SK-N-SH (cell line): ENCODE results near the gene DGKD. TPM values are rescaled to one million over a fixed set of nuclear protein-coding genes. Genes with fewer than 3 reads are reported as not detected.
A peak's percentile ranks its signal among the peaks of the same experiment; 100 is the strongest.

Experiments used
- CTCF ChIA-PET: fragments of 300-600, 350-600 bp; formaldehyde crosslinking; extraction: SDS; loops from one replicate; lab custom pipeline; 2021; lab: Yijun Ruan, JAX
- POLR2A ChIA-PET: fragments of 350-600 bp; sonication (Branson Sonifier 250); formaldehyde crosslinking; extraction: SDS; loops from one replicate; lab custom pipeline; 2020; ENCODE audit warnings: antibody characterized with exemption, inconsistent platforms; lab: Yijun Ruan, JAX
- DNase-seq: peaks from one replicate; pipeline ENCODE4 v3.0.0; 2012
- H2AFZ ChIP-seq: fragments of 200-600 bp; sonication (generic); 2 replicates; pipeline ENCODE4 v1.8.1; 2016; ENCODE audit warnings: antibody characterized with exemption, mild to moderate bottlenecking, low read depth
- H3F3A ChIP-seq: fragments of 200-600 bp; sonication (generic); replicated peaks from 2 replicates; pipeline ENCODE3; 2016; ENCODE audit warnings: antibody characterized with exemption, mild to moderate bottlenecking; ENCODE audit not compliant: insufficient read depth
- H3K27ac ChIP-seq, 2 experiments: fragments of 200-500 bp in 1 of 2; fragments of 200-600 bp in 1 of 2; sonication (Bioruptor generic) in 1 of 2; sonication (generic), shearing (Covaris generic) in 1 of 2; 2 replicates each; pipeline versions ENCODE4 v1.5.1 to v1.6.1; 2014 to 2016; ENCODE audit warnings: low read depth in 2 of 2, inconsistent platforms in 1 of 2, low read length in 1 of 2, mild to moderate bottlenecking in 1 of 2, mixed read lengths in 1 of 2
- H3K27me3 ChIP-seq: fragments of 200-600 bp; sonication (generic), shearing (Covaris generic); 2 replicates; pipeline ENCODE4 v1.6.1; 2016; ENCODE audit warnings: mixed run types; ENCODE audit not compliant: insufficient read depth
- H3K36me3 ChIP-seq, 2 experiments: fragments of 200-500 bp in 1 of 2; fragments of 200-600 bp in 1 of 2; sonication (Bioruptor generic) in 1 of 2; sonication (generic) in 1 of 2; replicated peaks in 1 of 2; 2 replicates each; pipeline versions ENCODE3 to v1.5.1; 2014 to 2016; ENCODE audit warnings: low read length in 1 of 2, mild to moderate bottlenecking in 1 of 2; ENCODE audit not compliant: insufficient read depth in 2 of 2, control insufficient read depth in 1 of 2
- H3K4me1 ChIP-seq, 2 experiments: fragments of 200-500 bp in 1 of 2; fragments of 200-600 bp in 1 of 2; sonication (Bioruptor generic) in 1 of 2; sonication (generic), shearing (Covaris generic) in 1 of 2; 2 replicates each; pipeline versions ENCODE4 v1.5.1 to v1.6.1; 2014 to 2016; ENCODE audit warnings: low read depth in 1 of 2, low read length in 1 of 2, mixed run types in 1 of 2; ENCODE audit not compliant: insufficient read depth in 2 of 2, control insufficient read depth in 1 of 2
- H3K4me2 ChIP-seq: fragments of 200-600 bp; sonication (generic), shearing (Covaris generic); 2 replicates; pipeline ENCODE4 v1.6.1; 2017; ENCODE audit warnings: mixed run types
- H3K4me3 ChIP-seq, 2 experiments: fragments of 200-500 bp in 1 of 2; fragments of 200-600 bp in 1 of 2; sonication (Bioruptor generic) in 1 of 2; sonication (generic), shearing (Covaris generic) in 1 of 2; 2 replicates each; pipeline versions ENCODE4 v1.5.1 to v1.8.1; 2014 to 2016; ENCODE audit warnings: low read depth in 2 of 2, inconsistent platforms in 1 of 2, low read length in 1 of 2, mild to moderate bottlenecking in 1 of 2, mixed read lengths in 1 of 2, moderate library complexity in 1 of 2
- H3K79me2 ChIP-seq: fragments of 200-600 bp; sonication (generic); 2 replicates; pipeline ENCODE4 v1.8.1; 2017; ENCODE audit warnings: mild to moderate bottlenecking; ENCODE audit not compliant: insufficient read depth
- H3K9ac ChIP-seq: fragments of 200-600 bp; sonication (generic); 2 replicates; pipeline ENCODE4 v1.6.1; 2017; ENCODE audit warnings: mixed run types
- H3K9me2 ChIP-seq: fragments of 200-600 bp; sonication (generic); 2 replicates; pipeline ENCODE4 v1.6.1; 2017; ENCODE audit warnings: mixed run types
- H3K9me3 ChIP-seq: fragments of 200-600 bp; sonication (generic); 2 replicates; pipeline ENCODE4 v1.6.1; 2017; ENCODE audit warnings: mixed run types, mild to moderate bottlenecking, moderate library complexity
- H4K20me1 ChIP-seq: fragments of 200-600 bp; sonication (generic); 2 replicates; pipeline ENCODE4 v1.6.1; 2017; ENCODE audit warnings: mild to moderate bottlenecking, mixed run types; ENCODE audit not compliant: insufficient read depth
- CTCF ChIP-seq: fragments of 200-600 bp; sonication (generic); IDR thresholded peaks from 2 replicates; pipeline ENCODE4 v1.6.1; 2017; ENCODE audit warnings: antibody characterized with exemption, mild to moderate bottlenecking, moderate library complexity
- ELF1 ChIP-seq: IDR thresholded peaks from 2 replicates; pipeline ENCODE4 v1.4.0; 2012
- EP300 ChIP-seq, 2 experiments: IDR thresholded peaks; 2 replicates each; pipeline versions ENCODE4 v1.4.0 to v1.6.1; 2012; ENCODE audit warnings: borderline replicate concordance in 1 of 2, low read depth in 1 of 2, low read length in 1 of 2
- FOXJ3 ChIP-seq: sonication (generic); formaldehyde crosslinking; IDR thresholded peaks from 2 replicates; pipeline ENCODE4 v1.5.1; 2020; ENCODE audit warnings: mild to moderate bottlenecking, missing genetic modification reagents
- FOXM1 ChIP-seq: IDR thresholded peaks from 2 replicates; pipeline ENCODE4 v1.4.0; 2012; ENCODE audit warnings: low read depth, mild to moderate bottlenecking
- GABPA ChIP-seq: IDR thresholded peaks from 2 replicates; pipeline ENCODE4 v1.4.0; 2012; ENCODE audit warnings: low read depth, mild to moderate bottlenecking
- MEF2A ChIP-seq: IDR thresholded peaks from 2 replicates; pipeline ENCODE4 v1.4.0; 2012; ENCODE audit warnings: low read depth, borderline replicate concordance
- NRF1 ChIP-seq: IDR thresholded peaks from 2 replicates; pipeline ENCODE4 v1.6.1; 2012; ENCODE audit warnings: low read depth, mild to moderate bottlenecking, low read length
- PBX3 ChIP-seq: IDR thresholded peaks from 2 replicates; pipeline ENCODE4; 2012
- REST ChIP-seq: IDR thresholded peaks from 2 replicates; pipeline ENCODE4 v1.6.1; 2012; ENCODE audit warnings: mild to moderate bottlenecking, low read depth, low read length, moderate library complexity
- RXRA ChIP-seq: IDR thresholded peaks from 2 replicates; pipeline ENCODE4 v1.4.0; 2012; ENCODE audit warnings: low read depth, mild to moderate bottlenecking, borderline replicate concordance
- SIN3A ChIP-seq: IDR thresholded peaks from 2 replicates; pipeline ENCODE4 v1.6.1; 2012; ENCODE audit warnings: low read depth, mild to moderate bottlenecking, low read length, moderate library complexity, borderline replicate concordance
- SMC3 ChIP-seq: IDR thresholded peaks from 2 replicates; pipeline ENCODE4 v1.6.1; 2012; ENCODE audit warnings: low read depth, low read length, improper control_type of control experiment
- TAF1 ChIP-seq: IDR thresholded peaks from 2 replicates; pipeline ENCODE4 v1.6.1; 2012; ENCODE audit warnings: low read depth, mild to moderate bottlenecking, low read length, moderate library complexity, borderline replicate concordance
- USF1 ChIP-seq: IDR thresholded peaks from 2 replicates; pipeline ENCODE4 v1.4.0; 2012; ENCODE audit warnings: low read depth, borderline replicate concordance
- USF2 ChIP-seq: fragments of 150-350 bp; IDR thresholded peaks from 2 replicates; pipeline ENCODE4 v1.6.1; 2017; ENCODE audit warnings: antibody characterized with exemption, low read length, low read depth, borderline replicate concordance
- YY1 ChIP-seq: IDR thresholded peaks from 2 replicates; pipeline ENCODE4 v1.4.0; 2012; ENCODE audit warnings: low read depth, mild to moderate bottlenecking
- WGBS: methylation state at CpG from one replicate; pipeline ENCODE4 v1.1.6; 2017; ENCODE audit warnings: low lambda C conversion rate; 5-methylcytosine and 5-hydroxymethylcytosine counted together
- polyA plus RNA-seq, 3 experiments: library from polyadenylated mRNA; depleted of rRNA; stranded (reverse); fragments of >200 nt; gene quantifications; 2 replicates each; pipeline ENCODE4 v1.2.3, GENCODE V29; 2012

DGKD gene
- polyA plus RNA-seq, 1 of the 3 experiments (the other 2 are of a cell fraction) = 21.7 TPM

GRCh38 chr2:233429175-233429897, 75.0 kb downstream of the DGKD start:
- Histone ChIP-seq H3K4me3 (no peak overlapping the region), H3K27me3 (no peaks in the 10 kb centered on the region), H3K4me2 (peak overlapping the region; percentile 54; the same call in 1 of the 2 replicates), H2AFZ (no peak overlapping the region), H3K9me3 (no peaks in the 10 kb centered on the region), H3K27ac (peak overlapping the region; percentile 24 to 92; a peak in 3 of 4 replicates), H3K79me2 (peaks cover 75% of the 10 kb centered on the region), H4K20me1 (no peaks in the 10 kb centered on the region), H3K36me3 (peaks cover 0 to 3% of the 10 kb centered on the region in 2 experiments), H3F3A (peaks cover 15% of the 10 kb centered on the region), H3K9me2 (no peaks in the 10 kb centered on the region), H3K9ac (peak overlapping the region; percentile 46; the same call in 1 of the 2 replicates), H3K4me1 (peaks cover 0 to 34% of the 10 kb centered on the region in 2 experiments; a peak in 3 of 4 replicates)
- DNase-seq = no peak
- ChIA-PET CTCF (interaction anchor here (0.9 to 5.1 kb wide), 2 partner anchors 12 to 15 kb away, joined by 3 to 29 read pairs; no protein-coding TSS in a partner anchor), POLR2A (no interaction called here)
- TF ChIP-seq MEF2A = no peak
- TF ChIP-seq YY1 = no peak
- no peak for TF ChIP-seq NRF1
- no peak for TF ChIP-seq TAF1
- no peak for TF ChIP-seq CTCF
- no peak for TF ChIP-seq PBX3
- TF ChIP-seq GABPA = no peak
- TF ChIP-seq ELF1 = no peak
- TF ChIP-seq REST = no peak
- no peak for TF ChIP-seq SIN3A
- TF ChIP-seq FOXM1 = no peak
- no peak for TF ChIP-seq USF2
- no peak for TF ChIP-seq SMC3
- no peak for TF ChIP-seq EP300 (IDR thresholded peaks at IDR 0.05; ENCODE audit: borderline replicate concordance in 1 of 2, low read depth in 1 of 2, low read length in 1 of 2)
- no peak for TF ChIP-seq RXRA
- no peak for TF ChIP-seq USF1
- no peak for TF ChIP-seq FOXJ3
- 82% methylated on average over 18 of the region's 20 CpGs for WGBS
